HCT116 (cell line): ENCODE measurements around the gene ACOX3.

Experiments used
- CEBPB ChIP-seq: IDR thresholded peaks from 2 replicates; pipeline ENCODE4 v1.6.1; 2012; ENCODE audit warnings: low read depth
- CTCF ChIP-seq, 3 experiments: fragments of 200-600 bp in 1 of 3; sonication (generic) in 1 of 3; IDR thresholded peaks in 2 of 3; conservative IDR thresholded peaks in 1 of 3; 2 replicates each; pipeline ENCODE4 v1.5.1; 2012 to 2017; ENCODE audit warnings: low read depth in 2 of 3, low read length in 2 of 3, antibody characterized with exemption in 1 of 3, borderline replicate concordance in 1 of 3, control low read depth in 1 of 3, mild to moderate bottlenecking in 1 of 3, mixed read lengths in 1 of 3, mixed run types in 1 of 3, moderate library complexity in 1 of 3; ENCODE audit not compliant: insufficient read depth in 1 of 3
- EZH2 ChIP-seq: fragments of 200-600 bp; sonication (generic); IDR thresholded peaks from 2 replicates; pipeline ENCODE4 v1.6.1; 2017; ENCODE audit warnings: antibody characterized with exemption, mixed run types
- EZH2phosphoT487 ChIP-seq: fragments of 200-600 bp; IDR thresholded peaks from 2 replicates; pipeline ENCODE4 v1.6.1; 2018; ENCODE audit warnings: antibody characterized with exemption, borderline replicate concordance
- JUND ChIP-seq: IDR thresholded peaks from 2 replicates; pipeline ENCODE4 v1.6.1; 2012
- POLR2A ChIP-seq: IDR thresholded peaks from 2 replicates; pipeline ENCODE4 v1.7.0; 2011; ENCODE audit warnings: borderline replicate concordance; ENCODE audit not compliant: insufficient read depth, insufficient read length; ENCODE audit errors: extremely low read depth
- POLR2AphosphoS5 ChIP-seq: IDR thresholded peaks from 2 replicates; pipeline ENCODE4 v1.6.1; 2011; ENCODE audit warnings: mild to moderate bottlenecking, low read depth, low read length, moderate library complexity
- REST ChIP-seq: IDR thresholded peaks from 2 replicates; pipeline ENCODE4 v1.6.1; 2012; ENCODE audit warnings: low read depth
- SIN3A ChIP-seq: IDR thresholded peaks from 2 replicates; pipeline ENCODE4 v1.6.1; 2012; ENCODE audit warnings: low read depth
- TCF7L2 ChIP-seq: IDR thresholded peaks from 2 replicates; pipeline ENCODE4 v1.7.0; 2011; ENCODE audit warnings: borderline replicate concordance, inconsistent platforms; ENCODE audit not compliant: insufficient read depth, insufficient read length; ENCODE audit errors: extremely low read depth
- YY1 ChIP-seq: IDR thresholded peaks from 2 replicates; pipeline ENCODE4 v1.6.1; 2011; ENCODE audit warnings: low read length, low read depth, moderate library complexity, mild to moderate bottlenecking; ENCODE audit not compliant: insufficient replicate concordance; ENCODE audit errors: extremely low read depth
- ZBTB33 ChIP-seq: IDR thresholded peaks from 2 replicates; pipeline ENCODE4 v1.6.1; 2011; ENCODE audit warnings: mild to moderate bottlenecking, low read length, moderate library complexity; ENCODE audit not compliant: insufficient replicate concordance; ENCODE audit errors: extremely low read depth

GRCh38 chr4:8336412-8337075 lies 104.0 kb downstream of the ACOX3 start:
- TF ChIP-seq CEBPB: no peak
- no peak for TF ChIP-seq CTCF (IDR thresholded peaks at IDR 0.05 in 2 of 3, conservative IDR thresholded peaks at IDR 0.05 in 1 of 3; ENCODE audit: borderline replicate concordance in 1 of 3, insufficient read depth in 1 of 3, low read depth in 2 of 3, low read length in 2 of 3)
- TF ChIP-seq ZBTB33: no peak
- no peak for TF ChIP-seq POLR2AphosphoS5
- TF ChIP-seq SIN3A: no peak
- TF ChIP-seq YY1: no peak
- no peak for TF ChIP-seq TCF7L2
- no peak for TF ChIP-seq REST
- TF ChIP-seq EZH2: no peak
- TF ChIP-seq EZH2phosphoT487: no peak
- no peak for TF ChIP-seq JUND
- TF ChIP-seq POLR2A: no peak
